GM10248 (cell line): ENCODE data around the gene PIGV.
"Not testable (repeated sequence)": the region's sequence is repeated elsewhere in the genome, so short reads cannot be mapped to it uniquely, and the experiment has no call there.

Experiments used
- CTCF ChIA-PET: fragments of 300-600 bp; sonication (Branson Sonifier 250); formaldehyde crosslinking; extraction: SDS; loops from one replicate; lab custom pipeline; 2021; ENCODE audit warnings: antibody characterized with exemption; lab: Yijun Ruan, JAX
- POLR2A ChIA-PET: fragments of 350-650 bp; sonication (Branson Sonifier 250); formaldehyde crosslinking; extraction: SDS; loops from one replicate; lab custom pipeline; 2020; ENCODE audit warnings: antibody characterized with exemption; lab: Yijun Ruan, JAX
- DNase-seq: peaks from one replicate; pipeline ENCODE4 v3.0.0; 2012; ENCODE audit errors: extremely low spot score
- CTCF ChIP-seq: IDR thresholded peaks from 2 replicates; pipeline ENCODE4 v1.5.1; 2012; ENCODE audit warnings: mild to moderate bottlenecking, low read depth; ENCODE audit errors: extremely low read depth, missing control alignments, control extremely low read depth

Gene PIGV

GRCh38 chr1:26791626-26792025 lies 3.9 kb downstream of the PIGV start:
- ChIA-PET POLR2A (interaction anchor here (0.9 kb wide), 1 partner anchor 209 kb away, joined by 3 read pairs; no protein-coding TSS in a partner anchor), CTCF (interaction anchor here (1.0 to 9.7 kb wide), 14 partner anchors 8 to 291 kb away, joined by 3 to 257 read pairs (median 6); no protein-coding TSS in a partner anchor)
- no peak for TF ChIP-seq CTCF
- DNase-seq, result no peak

- no peak for DNase-seq
- ChIA-PET CTCF (interaction anchor here (0.7 kb wide), 1 partner anchor 100 kb away, joined by 3 read pairs; no protein-coding TSS in a partner anchor), POLR2A (no interaction called here)
- TF ChIP-seq CTCF, result no peak
Observed at GRCh38 chr1:26792924-26793323, 5.2 kb downstream of the PIGV start.

GRCh38 chr1:26794391-26794790 lies 6.6 kb downstream of the PIGV start:
- ChIA-PET CTCF (interaction anchor here (1.0 to 1.5 kb wide), 5 partner anchors 17 to 195 kb away, joined by 3 to 11 read pairs (median 4); no protein-coding TSS in a partner anchor), POLR2A (interaction anchor here (0.5 to 0.6 kb wide), 3 partner anchors 85 to 249 kb away, joined by 3 to 4 read pairs (median 4); no protein-coding TSS in a partner anchor)
- no peak for TF ChIP-seq CTCF
- no peak for DNase-seq

- ChIA-PET POLR2A (no interaction called here), CTCF (interaction anchor here (1.3 to 5.9 kb wide), 3 partner anchors 8 to 193 kb away, joined by 3 to 72 read pairs (median 11); partner anchors contain the start of gene PIGV)
- TF ChIP-seq CTCF, result no peak
- no peak for DNase-seq
Observed at GRCh38 chr1:26797627-26798026, 9.9 kb downstream of the PIGV start.

- ChIA-PET CTCF (interaction anchor here (0.8 to 5.9 kb wide), 14 partner anchors 8 to 262 kb away, joined by 3 to 72 read pairs (median 5); partner anchors contain the start of gene PIGV), POLR2A (interaction anchor here (0.6 kb wide), 1 partner anchor 39 kb away, joined by 3 read pairs; no protein-coding TSS in a partner anchor)
- no peak for TF ChIP-seq CTCF
- no peak for DNase-seq
Observed at GRCh38 chr1:26799479-26800142, 11.9 kb downstream of the PIGV start.

- POLR2A ChIA-PET, CTCF ChIA-PET, DNase-seq: not testable (repeated sequence)
Observed at GRCh38 chr1:26803932-26804331, 16.2 kb downstream of the PIGV start.

GRCh38 chr1:26810105-26810504 lies 22.4 kb downstream of the PIGV start:
- CTCF ChIA-PET, result interaction anchor here (0.8 to 5.4 kb wide), 24 partner anchors 10 to 273 kb away, joined by 3 to 51 read pairs (median 8); partner anchors contain the start of genes GPATCH3, PIGV, SFN and ZDHHC18
- DNase-seq, result peak; percentile 79
- peak; percentile 73 for TF ChIP-seq CTCF
- POLR2A ChIA-PET, result not testable (repeated sequence)
